Measurements from ENCODE around the gene DST.

Gene DST

GRCh38 chr6:56547687-56548086 is 95.0 kb downstream of the DST start:
- H3K4me3 ChIP-seq (ENCODE audit: low read depth, low read length) = no peak overlapping the region
- no peak overlapping the region for H2AFZ ChIP-seq
- H3K27me3 ChIP-seq (ENCODE audit: control insufficient read depth, insufficient read depth, low read length) = no peaks in the 10 kb centered on the region
- H3K27ac ChIP-seq = no peak overlapping the region
- no peaks in the 10 kb centered on the region for H3K79me2 ChIP-seq
- peaks cover 4% of the 10 kb centered on the region for H3K4me1 ChIP-seq
- TF ChIP-seq, protein P1, sequence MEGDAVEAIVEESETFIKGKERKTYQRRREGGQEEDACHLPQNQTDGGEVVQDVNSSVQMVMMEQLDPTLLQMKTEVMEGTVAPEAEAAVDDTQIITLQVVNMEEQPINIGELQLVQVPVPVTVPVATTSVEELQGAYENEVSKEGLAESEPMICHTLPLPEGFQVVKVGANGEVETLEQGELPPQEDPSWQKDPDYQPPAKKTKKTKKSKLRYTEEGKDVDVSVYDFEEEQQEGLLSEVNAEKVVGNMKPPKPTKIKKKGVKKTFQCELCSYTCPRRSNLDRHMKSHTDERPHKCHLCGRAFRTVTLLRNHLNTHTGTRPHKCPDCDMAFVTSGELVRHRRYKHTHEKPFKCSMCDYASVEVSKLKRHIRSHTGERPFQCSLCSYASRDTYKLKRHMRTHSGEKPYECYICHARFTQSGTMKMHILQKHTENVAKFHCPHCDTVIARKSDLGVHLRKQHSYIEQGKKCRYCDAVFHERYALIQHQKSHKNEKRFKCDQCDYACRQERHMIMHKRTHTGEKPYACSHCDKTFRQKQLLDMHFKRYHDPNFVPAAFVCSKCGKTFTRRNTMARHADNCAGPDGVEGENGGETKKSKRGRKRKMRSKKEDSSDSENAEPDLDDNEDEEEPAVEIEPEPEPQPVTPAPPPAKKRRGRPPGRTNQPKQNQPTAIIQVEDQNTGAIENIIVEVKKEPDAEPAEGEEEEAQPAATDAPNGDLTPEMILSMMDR (IDR thresholded peaks at IDR 0.05) = no peak
- no peaks in the 10 kb centered on the region for H3K9me3 ChIP-seq (ENCODE audit: control insufficient read depth, low read length)
- no peaks in the 10 kb centered on the region for H3K36me3 ChIP-seq (ENCODE audit: control insufficient read depth, insufficient read depth, low read length)
- H3K9ac ChIP-seq = no peak overlapping the region
- no peak overlapping the region for H3K4me2 ChIP-seq (ENCODE audit: low read length)

DNA sequence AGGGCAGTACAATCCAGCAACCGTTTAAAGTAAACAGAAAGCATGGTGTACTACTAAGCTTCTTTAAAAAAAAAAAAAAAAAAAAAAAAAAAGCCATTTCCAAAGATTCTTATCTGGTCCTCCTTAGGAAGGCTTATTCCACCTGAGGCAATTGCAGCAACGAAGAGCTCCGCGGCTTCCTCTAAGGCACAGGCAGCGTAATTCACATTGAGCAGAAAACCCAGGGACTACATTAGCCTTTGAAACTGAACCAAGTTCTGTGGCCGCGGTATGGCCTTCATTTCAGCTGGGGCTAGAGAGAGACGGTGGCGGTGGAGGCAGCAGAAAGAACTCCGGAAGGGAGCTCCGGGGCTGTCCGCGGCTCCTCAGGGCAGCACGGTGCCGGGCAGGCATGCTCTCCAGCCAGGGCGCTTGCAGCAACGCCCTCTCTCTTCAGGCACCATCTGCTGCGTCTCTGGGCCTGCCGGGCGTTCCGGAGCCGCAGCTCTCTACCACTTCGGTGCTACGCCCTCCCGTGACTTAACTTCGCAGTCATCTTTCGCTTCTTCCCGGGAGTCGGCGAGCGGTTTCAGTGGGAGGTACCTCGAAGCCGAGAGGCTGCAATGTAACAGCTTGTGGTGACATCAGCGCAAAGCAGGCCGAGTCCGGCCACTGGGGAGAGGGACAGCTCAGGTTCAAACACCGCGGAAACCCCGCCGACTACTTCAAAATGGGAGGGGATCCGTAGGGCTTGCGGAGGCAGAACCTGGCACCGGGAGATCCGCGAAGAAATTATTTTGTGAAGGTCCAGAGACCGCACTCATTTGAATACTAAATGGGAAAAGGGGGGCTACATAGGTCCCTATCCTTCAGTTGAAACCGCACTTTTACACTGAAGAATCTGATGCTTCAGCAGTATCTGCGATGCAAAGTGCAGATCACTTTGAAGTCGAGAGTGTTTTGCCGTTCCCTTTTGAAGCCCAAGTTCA is 100.0 kb downstream of the DST start:
- H3K9me3 ChIP-seq (ENCODE audit: control insufficient read depth, low read length) = no peaks in the 10 kb centered on the region
- no peak overlapping the region for H3K9ac ChIP-seq
- no peaks in the 10 kb centered on the region for H3K27me3 ChIP-seq (ENCODE audit: control insufficient read depth, insufficient read depth, low read length)
- no peaks in the 10 kb centered on the region for H3K36me3 ChIP-seq (ENCODE audit: control insufficient read depth, insufficient read depth, low read length)
- TF ChIP-seq, protein P1 (IDR thresholded peaks at IDR 0.05) = peak; percentile 51
- peak overlapping the region; percentile 91 for H3K27ac ChIP-seq
- peaks cover 14% of the 10 kb centered on the region for H3K4me1 ChIP-seq
- peak overlapping the region; percentile 79 for H2AFZ ChIP-seq
- H3K4me3 ChIP-seq (ENCODE audit: low read depth, low read length) = peak overlapping the region; percentile 79
- H3K79me2 ChIP-seq = no peaks in the 10 kb centered on the region
- peak overlapping the region; percentile 91 for H3K4me2 ChIP-seq (ENCODE audit: low read length)

DNA sequence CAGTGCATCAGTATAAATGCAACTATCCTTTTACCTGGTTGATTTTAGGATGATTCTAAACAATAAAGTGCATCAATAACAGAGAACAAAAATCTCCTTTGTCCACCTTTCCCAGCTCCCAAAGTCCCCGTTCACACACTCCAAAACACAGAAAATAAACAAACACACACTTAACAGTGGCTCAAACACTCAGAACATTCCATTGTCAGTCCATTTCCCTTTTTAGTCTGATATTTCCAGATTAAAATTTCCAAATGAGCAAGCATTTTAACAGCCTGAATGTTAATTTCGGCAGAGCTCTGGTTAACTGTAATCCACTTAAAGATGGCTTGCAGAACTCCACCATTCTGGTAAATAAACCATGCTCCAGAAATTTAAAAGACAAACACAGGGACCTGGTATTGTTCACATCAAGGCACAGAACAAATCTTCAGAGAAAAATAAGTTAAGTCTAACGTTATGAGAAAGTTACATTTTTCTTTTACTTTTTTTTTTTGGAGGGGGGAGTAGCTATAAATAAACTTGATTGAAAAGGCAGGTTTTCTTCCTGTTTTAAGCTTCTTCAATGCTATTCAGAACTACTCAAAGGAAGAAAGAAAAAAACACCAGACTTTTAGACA is 100.8 kb downstream of the DST start:
- Histone ChIP-seq H3K27ac (peak overlapping the region; percentile 91), H3K4me3 (ENCODE audit: low read depth, low read length) (peak overlapping the region; percentile 79), H3K79me2 (no peaks in the 10 kb centered on the region), H3K4me1 (peaks cover 14% of the 10 kb centered on the region), H3K9me3 (ENCODE audit: control insufficient read depth, low read length) (no peaks in the 10 kb centered on the region), H3K27me3 (ENCODE audit: control insufficient read depth, insufficient read depth, low read length) (no peaks in the 10 kb centered on the region), H3K9ac (peak overlapping the region; percentile 5), H2AFZ (peak overlapping the region; percentile 79), H3K36me3 (ENCODE audit: control insufficient read depth, insufficient read depth, low read length) (no peaks in the 10 kb centered on the region), H3K4me2 (ENCODE audit: low read length) (peak overlapping the region; percentile 91)
- TF ChIP-seq, protein P1 (IDR thresholded peaks at IDR 0.05) = no peak

- peak overlapping the region; percentile 32 for H3K9ac ChIP-seq
- H3K4me2 ChIP-seq (ENCODE audit: low read length) = peak overlapping the region; percentile 91
- H3K4me1 ChIP-seq = peaks cover 14% of the 10 kb centered on the region
- no peaks in the 10 kb centered on the region for H3K9me3 ChIP-seq (ENCODE audit: control insufficient read depth, low read length)
- peak overlapping the region; percentile 91 for H3K27ac ChIP-seq
- peak overlapping the region; percentile 79 for H3K4me3 ChIP-seq (ENCODE audit: low read depth, low read length)
- H3K36me3 ChIP-seq (ENCODE audit: control insufficient read depth, insufficient read depth, low read length) = no peaks in the 10 kb centered on the region
- no peaks in the 10 kb centered on the region for H3K27me3 ChIP-seq (ENCODE audit: control insufficient read depth, insufficient read depth, low read length)
- peak overlapping the region; percentile 79 for H2AFZ ChIP-seq
- H3K79me2 ChIP-seq = peaks cover 7% of the 10 kb centered on the region
- TF ChIP-seq, protein P1 (IDR thresholded peaks at IDR 0.05) = no peak
Observed at GRCh38 chr6:56541030-56541600, 101.6 kb downstream of the DST start.

All from parathyroid adenoma (tissue), 2 donors.